GM18505 (cell line): ENCODE measurements around the gene ATP6V0C.

Source experiments
- ATAC-seq: cut with Tn5 transposase; IDR thresholded peaks from one replicate; pipeline ENCODE4 v1.9.1; 2021; ENCODE audit not compliant: unreplicated experiment
- POLR2A ChIP-seq: IDR thresholded peaks from 4 replicates; pipeline ENCODE4 v1.6.1; 2011; ENCODE audit warnings: borderline replicate concordance; ENCODE audit not compliant: insufficient read depth, insufficient read length; ENCODE audit errors: extremely low read depth

ATP6V0C gene

GRCh38 chr16:2518823-2519710 lies 5.3 kb downstream of the ATP6V0C start:
- TF ChIP-seq POLR2A, result no peak
- no peak for ATAC-seq

DNA sequence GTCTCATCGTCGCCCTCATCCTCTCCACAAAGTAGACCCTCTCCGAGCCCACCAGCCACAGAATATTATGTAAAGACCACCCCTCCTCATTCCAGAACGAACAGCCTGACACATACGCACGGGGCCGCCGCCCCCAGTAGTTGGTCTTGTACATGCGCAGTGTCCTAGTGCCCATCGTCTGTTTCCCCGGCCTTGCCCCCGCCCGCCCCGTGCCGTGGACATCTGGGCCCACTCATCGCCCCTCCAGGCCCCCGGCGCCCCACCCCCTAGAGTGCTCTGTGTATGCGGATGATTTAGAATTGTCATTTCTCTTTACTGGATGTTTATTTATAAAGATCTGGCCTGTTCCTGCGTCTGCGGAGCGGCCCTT lies 5.9 kb downstream of the ATP6V0C start:
- no peak for ATAC-seq
- no peak for TF ChIP-seq POLR2A

GRCh38 chr16:2520097-2520783 lies 6.5 kb downstream of the ATP6V0C start, which contains the start of gene AMDHD2:
Gene AMDHD2, plus strand, starts transcription at chr16:2520371. Its CDS starts 88 bp downstream, at chr16:2520459.
- peak; percentile 65 for TF ChIP-seq POLR2A
- ATAC-seq, result peak; percentile 45

DNA sequence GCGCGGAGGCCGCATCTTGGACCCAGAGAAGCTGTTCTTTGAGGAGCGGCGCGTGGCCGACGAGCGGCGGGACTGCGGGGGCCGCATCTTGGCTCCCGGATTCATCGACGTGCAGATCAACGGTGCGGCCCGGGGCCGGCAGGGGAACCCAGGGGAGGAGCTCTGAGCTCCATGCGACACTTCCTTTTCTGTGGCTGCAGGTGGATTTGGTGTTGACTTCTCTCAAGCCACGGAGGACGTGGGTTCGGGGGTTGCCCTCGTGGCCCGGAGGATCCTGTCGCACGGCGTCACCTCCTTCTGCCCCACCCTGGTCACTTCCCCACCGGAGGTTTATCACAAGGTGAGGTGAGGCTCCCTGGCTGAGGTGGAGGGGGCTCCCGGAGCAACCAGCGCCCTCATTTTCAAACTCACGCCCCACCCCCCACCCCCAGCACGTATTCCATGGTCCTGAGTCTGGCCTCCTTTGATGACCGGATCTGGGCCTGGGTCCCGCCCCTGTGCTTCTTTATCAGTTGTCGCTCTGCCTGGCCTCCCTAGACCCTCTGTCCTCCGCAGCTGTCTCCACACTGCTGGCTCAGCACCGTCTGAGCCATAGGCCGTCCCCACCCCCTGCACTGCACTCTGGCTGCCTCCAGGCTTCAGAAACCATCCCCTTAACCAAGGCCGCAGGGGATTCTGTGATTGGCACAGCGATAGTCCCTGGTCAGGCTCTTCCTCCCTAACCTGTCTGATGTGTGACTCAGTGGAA lies 7.2 kb downstream of the ATP6V0C start:
- TF ChIP-seq POLR2A, result no peak
- peak; percentile 22 for ATAC-seq

DNA sequence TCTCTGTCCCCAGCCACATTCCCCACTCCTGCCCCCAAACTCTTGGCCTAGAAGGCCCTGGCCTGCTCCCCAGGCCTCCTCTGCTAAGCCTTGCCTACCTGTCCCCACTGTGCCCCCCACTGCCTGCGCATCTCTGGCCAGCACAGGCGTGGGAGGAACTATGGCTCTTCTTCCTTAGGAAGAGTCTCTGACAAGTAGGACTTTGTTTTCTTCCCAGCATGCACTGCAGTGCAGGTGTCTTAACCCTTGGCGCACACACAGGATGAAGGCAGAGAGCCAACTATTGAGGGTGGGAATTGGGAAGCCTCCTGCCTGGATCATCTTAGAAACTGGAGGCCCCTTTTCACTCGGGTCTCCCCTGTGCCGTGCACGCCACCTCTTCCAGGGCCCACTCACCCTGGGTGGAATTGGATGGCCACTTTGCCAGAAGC lies 10.1 kb downstream of the ATP6V0C start:
- ATAC-seq, result no peak
- TF ChIP-seq POLR2A, result no peak

DNA sequence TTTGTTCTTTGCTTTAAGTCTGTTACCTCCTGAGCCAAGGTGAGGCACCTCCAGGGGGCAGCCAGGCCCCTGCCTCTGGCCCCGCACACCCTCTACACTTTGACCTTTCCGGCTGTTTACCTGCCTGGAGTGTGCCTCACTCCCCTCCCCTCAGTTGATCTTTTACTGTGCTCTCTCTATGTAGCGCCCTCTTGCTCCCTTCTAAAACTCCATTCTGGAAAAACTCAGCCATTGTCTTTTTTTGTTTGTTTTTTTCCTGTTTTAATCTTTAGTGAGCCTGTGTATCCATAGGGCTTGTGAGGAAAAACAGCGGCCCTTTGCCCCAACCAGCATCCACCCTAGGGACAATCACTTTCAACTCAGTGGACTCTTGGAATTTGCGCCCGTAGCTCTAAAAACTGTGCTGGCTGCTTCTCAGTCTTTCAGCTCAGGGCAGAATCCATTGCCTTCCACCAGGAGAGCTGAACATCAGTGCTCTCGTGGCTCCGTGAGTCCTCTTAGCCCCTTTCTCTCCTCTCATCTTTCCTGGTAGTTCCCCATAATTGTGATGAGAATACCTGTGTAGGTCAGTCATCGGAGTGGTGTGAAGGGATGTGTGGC lies 10.7 kb downstream of the ATP6V0C start:
- no peak for TF ChIP-seq POLR2A

GRCh38 chr16:2526135-2526534 lies 12.4 kb downstream of the ATP6V0C start:
- no peak for TF ChIP-seq POLR2A
- ATAC-seq, result no peak

More for the DNA sequence above, 10.7 kb downstream of the ATP6V0C start:
- no peak for ATAC-seq

DNA sequence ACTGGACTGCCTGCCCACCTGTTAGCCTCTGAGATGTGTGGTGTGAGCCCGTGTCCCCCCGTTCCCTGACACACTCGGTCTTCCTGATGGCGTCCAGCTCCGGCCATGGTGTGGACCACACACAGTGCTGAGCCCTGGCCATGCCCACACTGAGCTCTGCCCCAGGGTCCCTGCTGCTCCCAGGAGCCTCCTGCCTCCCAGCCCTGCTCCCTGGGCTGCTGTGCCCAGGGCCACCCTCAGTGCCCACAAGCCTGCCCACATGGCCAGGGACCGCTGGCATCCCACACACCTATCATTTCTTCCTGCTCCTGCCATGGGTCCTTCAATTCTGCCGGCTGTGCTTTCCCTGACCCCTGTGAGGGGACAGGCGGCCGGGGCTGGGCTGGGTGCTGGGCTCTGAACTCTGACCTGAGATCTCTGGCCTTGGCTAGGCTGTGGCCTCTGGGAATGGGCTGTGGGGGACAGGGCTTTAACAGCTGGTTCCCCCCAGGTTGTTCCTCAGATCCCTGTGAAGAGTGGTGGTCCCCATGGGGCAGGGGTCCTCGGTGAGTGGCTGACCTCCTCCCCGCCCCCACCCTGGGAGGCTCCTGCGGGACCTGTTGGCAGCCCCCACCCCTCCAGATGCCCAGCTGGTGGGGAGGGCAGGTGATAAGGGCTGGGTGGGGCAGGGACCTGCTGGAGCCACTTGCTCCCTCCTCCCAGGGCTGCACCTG lies 13.5 kb downstream of the ATP6V0C start:
- no peak for ATAC-seq
- no peak for TF ChIP-seq POLR2A

- no peak for ATAC-seq
- TF ChIP-seq POLR2A, result no peak
These were observed 14.0 kb downstream of the ATP6V0C start for GRCh38 chr16:2527784-2528100.

DNA sequence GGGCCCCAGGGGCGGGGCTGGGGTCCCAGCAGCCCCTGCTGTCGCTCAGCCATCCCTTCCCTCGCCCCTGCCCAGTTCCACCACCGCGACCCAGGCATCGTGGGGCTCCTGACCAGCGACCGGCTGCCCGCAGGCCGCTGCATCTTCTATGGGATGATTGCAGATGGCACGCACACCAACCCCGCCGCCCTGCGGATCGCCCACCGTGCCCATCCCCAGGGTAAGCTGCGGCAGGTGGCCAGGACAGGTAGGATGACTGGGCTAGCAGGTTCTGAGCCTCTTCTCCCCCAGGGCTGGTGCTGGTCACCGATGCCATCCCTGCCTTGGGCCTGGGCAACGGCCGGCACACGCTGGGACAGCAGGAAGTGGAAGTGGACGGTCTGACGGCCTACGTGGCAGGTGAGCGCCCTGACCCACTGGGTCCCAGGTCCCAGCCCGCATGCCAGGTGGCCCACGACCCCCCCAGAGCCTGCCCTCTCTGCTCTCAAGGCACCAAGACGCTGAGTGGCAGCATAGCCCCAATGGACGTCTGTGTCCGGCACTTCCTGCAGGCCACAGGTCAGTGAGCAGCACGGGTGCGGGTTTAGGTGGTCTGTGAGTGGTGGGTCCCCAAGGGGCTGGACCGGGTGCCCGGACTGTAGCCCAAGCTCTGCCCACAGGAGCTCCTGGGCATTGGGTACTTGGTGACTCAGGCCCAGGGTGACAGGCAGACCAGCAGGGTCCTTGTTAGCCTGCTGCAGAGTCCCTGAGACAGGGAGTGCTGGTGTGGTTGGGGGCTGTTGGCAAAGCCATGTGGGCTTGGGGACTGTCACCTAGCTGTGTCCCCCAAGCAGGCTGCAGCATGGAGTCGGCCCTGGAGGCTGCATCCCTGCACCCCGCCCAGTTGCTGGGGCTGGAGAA lies 14.7 kb downstream of the ATP6V0C start:
- no peak for ATAC-seq
- TF ChIP-seq POLR2A, result no peak

DNA sequence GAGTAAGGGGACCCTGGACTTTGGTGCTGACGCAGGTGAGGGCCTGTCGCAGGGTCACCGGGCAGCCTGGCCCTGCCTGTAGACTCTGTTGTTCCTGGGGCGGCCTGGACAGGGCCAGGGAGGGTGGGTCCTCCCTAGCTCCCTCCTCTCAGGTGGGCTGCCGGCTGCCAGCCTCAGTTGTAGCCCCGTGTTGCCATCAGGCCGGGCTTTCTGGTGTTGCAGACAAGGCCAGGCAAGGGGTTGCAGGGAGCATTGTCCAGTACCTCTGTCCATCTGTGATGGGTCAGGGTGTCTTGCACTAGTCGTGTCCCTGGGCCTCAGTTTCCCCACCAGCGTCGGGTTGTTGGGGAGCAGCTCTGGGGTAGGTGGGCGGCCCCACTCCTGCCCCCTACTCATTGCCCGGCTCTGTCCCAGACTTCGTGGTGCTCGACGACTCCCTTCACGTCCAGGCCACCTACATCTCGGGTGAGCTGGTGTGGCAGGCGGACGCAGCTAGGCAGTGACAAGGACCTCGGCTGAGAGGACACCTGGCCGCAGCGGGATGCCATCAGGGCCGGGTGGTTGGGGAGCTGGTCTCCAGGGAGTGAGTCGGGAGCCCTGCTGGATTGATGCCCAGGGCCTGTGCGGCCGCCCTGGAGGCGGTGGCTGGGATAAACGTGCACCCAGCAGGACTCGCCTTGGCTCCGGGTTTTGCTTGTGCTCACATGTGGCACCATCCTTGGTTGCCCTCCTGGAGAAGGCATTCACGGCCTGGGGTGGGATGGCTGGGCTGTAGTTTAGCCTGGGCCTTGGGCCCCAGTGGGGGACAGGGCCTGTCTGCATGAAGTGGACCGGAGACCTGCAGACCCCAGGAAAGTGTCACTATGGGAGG lies 15.5 kb downstream of the ATP6V0C start:
- ATAC-seq, result no peak
- no peak for TF ChIP-seq POLR2A
